ENCODE data around the gene HPCA.

GRCh38 chr1:32871364-32872191 lies 14.7 kb upstream of the HPCA start:
- TF ChIP-seq CTCF (IDR thresholded peaks at IDR 0.05) (no peak), POLR2A (IDR thresholded peaks at IDR 0.05) (no peak), EP300 (IDR thresholded peaks at IDR 0.05) (no peak)

All from suprapubic skin (tissue), 3 donors.